Skeletal muscle satellite cell (primary cell): ENCODE results near the gene TMEM260.
"Not testable (repeated sequence)": the region's sequence is repeated elsewhere in the genome, so short reads cannot be mapped to it uniquely, and the experiment has no call there.

ENCODE experiments used
- H3K27me3 ChIP-seq: 2 replicates; pipeline ENCODE4 v1.7.0; 2013; ENCODE audit warnings: low read length; ENCODE audit not compliant: control insufficient read depth, insufficient read depth
- H3K36me3 ChIP-seq: 2 replicates; pipeline ENCODE4 v1.7.0; 2013; ENCODE audit warnings: mild to moderate bottlenecking, control low read depth, low read length; ENCODE audit not compliant: insufficient read depth
- H3K4me1 ChIP-seq: 2 replicates; pipeline ENCODE4 v1.7.0; 2013; ENCODE audit warnings: low read length; ENCODE audit not compliant: control insufficient read depth, insufficient read depth
- H3K4me2 ChIP-seq: 2 replicates; pipeline ENCODE4 v1.7.0; 2013; ENCODE audit warnings: mild to moderate bottlenecking, low read length
- H3K4me3 ChIP-seq: 2 replicates; pipeline ENCODE4 v1.7.0; 2013; ENCODE audit warnings: low read length
- H3K9ac ChIP-seq: 2 replicates; pipeline ENCODE4 v1.7.0; 2013; ENCODE audit warnings: mild to moderate bottlenecking, low read depth, low read length, moderate library complexity
- H3K9me3 ChIP-seq: replicated peaks from 2 replicates; pipeline ENCODE4 v1.7.0; 2013; ENCODE audit warnings: mild to moderate bottlenecking, control low read depth, low read length

TMEM260 gene

DNA sequence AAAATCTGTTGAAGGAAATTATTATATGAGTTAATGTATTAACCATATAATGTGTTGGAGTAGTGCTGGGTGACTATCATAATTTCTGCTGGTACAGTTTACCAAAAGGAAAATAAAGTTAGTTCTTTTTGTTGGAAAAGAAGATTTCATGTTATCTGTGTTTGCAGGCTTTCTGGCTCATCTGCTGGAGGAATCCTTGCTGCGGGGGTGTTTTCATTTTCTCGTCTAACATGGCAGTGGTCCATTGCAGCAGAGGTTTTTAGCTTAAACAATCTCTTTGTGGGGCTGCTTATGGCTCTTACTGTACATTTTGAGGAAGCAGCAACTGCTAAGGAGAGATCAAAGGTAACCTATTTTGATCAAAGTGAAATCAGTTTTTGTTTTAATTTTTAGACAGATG is 24.1 kb downstream of the TMEM260 start:
- Histone ChIP-seq H3K36me3 (peaks cover 7% of the 10 kb centered on the region), H3K4me3 (no peak overlapping the region), H3K4me1 (no peaks in the 10 kb centered on the region), H3K9ac (no peak overlapping the region), H3K9me3 (no peaks in the 10 kb centered on the region), H3K27me3 (no peaks in the 10 kb centered on the region), H3K4me2 (no peak overlapping the region)

- H3K9me3 ChIP-seq, result no peaks in the 10 kb centered on the region
- H3K27me3 ChIP-seq, result no peaks in the 10 kb centered on the region
- no peak overlapping the region for H3K9ac ChIP-seq
- peaks cover 14% of the 10 kb centered on the region for H3K36me3 ChIP-seq
- no peaks in the 10 kb centered on the region for H3K4me1 ChIP-seq
- no peak overlapping the region for H3K4me3 ChIP-seq
- H3K4me2 ChIP-seq, result no peak overlapping the region
These were observed 29.1 kb downstream of the TMEM260 start for GRCh38 chr14:56608689-56609088.

GRCh38 chr14:56611663-56612062 is 32.1 kb downstream of the TMEM260 start:
- not testable (repeated sequence) for H3K4me2 ChIP-seq, H3K4me1 ChIP-seq, H3K4me3 ChIP-seq, H3K9ac ChIP-seq, H3K36me3 ChIP-seq, H3K9me3 ChIP-seq, H3K27me3 ChIP-seq

DNA sequence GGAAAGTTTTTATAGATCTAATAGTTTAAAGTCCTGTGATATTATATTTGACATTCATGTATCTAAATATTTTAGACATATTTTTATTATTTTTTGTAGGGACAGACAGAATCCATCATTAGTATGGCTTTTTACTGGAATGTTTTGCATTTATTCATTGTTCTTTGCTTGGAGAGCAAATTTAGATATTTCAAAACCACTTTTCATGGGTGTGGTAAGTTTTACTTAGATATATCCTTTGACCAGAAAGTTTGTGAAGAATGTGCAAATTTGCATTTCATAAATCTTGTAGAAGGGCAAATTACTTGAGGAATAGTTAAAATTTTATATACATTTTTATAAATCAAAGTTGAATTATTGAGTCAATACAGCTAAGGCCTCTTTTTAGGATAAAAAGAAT is 37.5 kb downstream of the TMEM260 start:
- Histone ChIP-seq H3K9ac (no peak overlapping the region), H3K4me1 (no peaks in the 10 kb centered on the region), H3K9me3 (no peaks in the 10 kb centered on the region), H3K4me3 (no peak overlapping the region), H3K36me3 (peaks cover 33% of the 10 kb centered on the region), H3K4me2 (no peak overlapping the region), H3K27me3 (no peaks in the 10 kb centered on the region)

DNA sequence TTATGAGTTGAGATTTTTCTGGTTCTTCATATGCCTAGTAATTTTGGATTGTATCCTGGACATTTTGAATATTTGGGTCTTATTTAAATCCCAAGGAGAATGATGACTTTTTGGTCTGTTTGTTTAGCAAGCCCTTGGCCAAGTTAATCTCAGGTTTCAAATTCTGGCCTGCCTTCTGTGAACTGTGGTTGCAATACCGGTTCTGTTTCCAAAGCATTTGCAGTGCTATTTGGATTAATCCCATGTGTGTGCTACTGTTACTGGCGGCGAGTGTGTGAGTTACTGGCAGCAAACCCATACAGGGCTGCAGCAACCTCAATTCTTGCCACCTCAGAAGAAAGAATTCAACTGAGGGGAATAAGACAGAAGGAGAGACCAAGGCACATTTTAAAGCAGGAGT is 51.1 kb downstream of the TMEM260 start:
- H3K4me3 ChIP-seq, result no peak overlapping the region
- H3K36me3 ChIP-seq, result peaks cover 10% of the 10 kb centered on the region
- no peaks in the 10 kb centered on the region for H3K4me1 ChIP-seq
- no peaks in the 10 kb centered on the region for H3K9me3 ChIP-seq
- H3K27me3 ChIP-seq, result no peaks in the 10 kb centered on the region
- no peak overlapping the region for H3K9ac ChIP-seq
- no peak overlapping the region for H3K4me2 ChIP-seq

DNA sequence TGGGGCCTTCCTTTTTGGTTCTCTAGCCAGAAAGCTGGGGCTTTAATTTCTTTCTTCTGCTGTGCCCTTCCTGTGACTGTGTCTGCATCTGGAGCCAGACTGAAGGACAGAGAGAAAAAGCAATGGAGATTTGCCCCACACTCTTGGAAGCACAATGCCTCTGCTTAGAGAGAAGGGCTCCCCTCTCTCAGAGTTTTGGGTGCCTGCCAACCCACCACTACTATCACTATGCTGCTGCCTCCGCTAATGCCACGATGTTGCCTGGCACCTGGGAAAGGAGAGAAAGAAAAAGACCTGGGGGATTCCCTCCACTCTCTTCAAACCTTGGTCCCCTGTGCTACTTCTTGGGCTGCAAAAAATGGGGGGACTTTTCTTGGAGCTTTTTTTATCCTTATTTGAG is 52.6 kb downstream of the TMEM260 start:
- H3K27me3 ChIP-seq, result no peaks in the 10 kb centered on the region
- no peak overlapping the region for H3K9ac ChIP-seq
- H3K4me2 ChIP-seq, result no peak overlapping the region
- no peak overlapping the region for H3K4me3 ChIP-seq
- H3K4me1 ChIP-seq, result no peaks in the 10 kb centered on the region
- peaks cover 24% of the 10 kb centered on the region for H3K36me3 ChIP-seq
- no peaks in the 10 kb centered on the region for H3K9me3 ChIP-seq

DNA sequence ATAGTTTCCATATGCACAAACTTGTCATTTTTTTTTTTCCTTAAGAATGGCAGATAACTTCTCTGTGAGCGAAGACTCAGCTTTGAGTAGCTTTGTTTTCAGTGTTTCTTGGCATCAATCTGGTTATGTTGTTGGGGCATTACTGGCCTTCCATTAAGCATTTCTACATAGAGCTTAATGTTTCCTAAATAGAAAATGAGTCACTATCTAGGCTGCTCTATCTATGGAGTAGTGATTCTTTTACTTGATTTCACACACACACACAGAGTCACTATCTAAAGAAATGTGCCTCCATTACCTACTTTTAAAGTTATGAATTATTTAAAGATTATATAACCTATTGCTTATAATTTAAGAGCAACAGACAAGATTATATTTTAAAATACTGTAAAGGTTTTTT is 53.9 kb downstream of the TMEM260 start:
- H3K9ac ChIP-seq, result no peak overlapping the region
- H3K27me3 ChIP-seq, result no peaks in the 10 kb centered on the region
- no peaks in the 10 kb centered on the region for H3K9me3 ChIP-seq
- peaks cover 36% of the 10 kb centered on the region for H3K36me3 ChIP-seq
- no peak overlapping the region for H3K4me2 ChIP-seq
- no peaks in the 10 kb centered on the region for H3K4me1 ChIP-seq
- no peak overlapping the region for H3K4me3 ChIP-seq

- Histone ChIP-seq H3K4me1 (no peaks in the 10 kb centered on the region), H3K27me3 (no peaks in the 10 kb centered on the region), H3K4me2 (no peak overlapping the region), H3K36me3 (peaks cover 44% of the 10 kb centered on the region), H3K4me3 (no peak overlapping the region), H3K9me3 (no peaks in the 10 kb centered on the region), H3K9ac (no peak overlapping the region)
These were observed 55.4 kb downstream of the TMEM260 start for GRCh38 chr14:56635041-56635440.

DNA sequence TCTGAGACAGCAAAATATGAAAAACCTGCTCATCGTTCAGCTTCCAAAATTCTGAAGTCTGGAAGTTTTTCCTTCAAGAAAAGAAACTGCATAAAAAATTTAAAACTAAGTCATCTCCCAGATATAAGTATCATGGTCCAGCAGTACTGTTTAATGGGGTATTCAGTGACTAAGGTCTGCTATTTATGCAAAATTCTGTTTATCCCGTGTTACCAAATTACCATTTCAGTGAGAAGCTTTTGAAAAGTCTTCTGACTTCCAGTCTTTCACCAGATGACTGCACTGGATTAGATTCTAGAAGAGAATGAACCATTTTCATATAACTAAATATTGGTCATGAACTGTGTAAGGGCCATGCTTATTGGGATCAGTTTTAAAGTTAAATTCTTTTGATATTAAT is 67.9 kb downstream of the TMEM260 start:
- H3K9ac ChIP-seq, result no peak overlapping the region
- H3K4me3 ChIP-seq, result no peak overlapping the region
- H3K27me3 ChIP-seq, result no peaks in the 10 kb centered on the region
- H3K4me2 ChIP-seq, result no peak overlapping the region
- H3K36me3 ChIP-seq, result no peaks in the 10 kb centered on the region
- no peaks in the 10 kb centered on the region for H3K9me3 ChIP-seq
- no peaks in the 10 kb centered on the region for H3K4me1 ChIP-seq

DNA sequence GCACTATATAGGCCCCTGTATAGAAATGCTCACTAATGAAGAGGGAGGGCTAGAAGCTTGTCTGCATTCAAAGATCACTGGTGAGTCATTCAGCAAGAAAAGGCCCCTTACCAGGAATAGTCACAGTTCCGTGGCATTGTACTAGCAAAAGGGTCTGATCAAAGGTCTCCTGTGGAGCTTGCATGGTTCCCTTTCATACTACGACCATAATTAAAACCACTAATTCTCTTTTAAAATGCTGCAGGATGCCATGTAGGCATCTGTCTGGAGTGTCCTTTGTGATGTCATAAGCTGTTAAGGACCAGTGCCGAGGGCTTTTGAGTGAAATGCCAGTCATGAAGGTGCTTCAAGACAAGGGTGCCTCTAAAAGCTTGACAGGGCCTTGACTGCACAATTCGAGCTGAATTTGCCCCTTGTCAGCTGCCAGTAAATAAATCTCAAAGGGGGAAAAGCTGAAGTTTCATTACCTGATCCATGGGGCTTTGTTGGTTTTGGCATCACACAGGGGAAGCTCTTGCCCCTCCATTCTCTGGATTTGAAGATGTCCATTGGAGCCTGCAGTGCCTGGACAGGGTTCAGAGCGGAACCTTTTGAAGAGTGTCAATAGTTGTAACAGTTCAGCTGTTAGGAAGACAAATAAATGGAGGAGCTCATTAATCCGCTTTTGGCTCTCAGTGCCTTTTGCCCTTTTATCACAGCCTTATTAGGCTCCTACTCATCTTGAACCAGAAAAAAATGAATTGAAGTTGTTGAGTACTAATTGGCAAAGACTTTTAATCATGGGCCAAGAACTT is 69.1 kb downstream of the TMEM260 start:
- Histone ChIP-seq H3K4me2 (no peak overlapping the region), H3K4me3 (no peak overlapping the region), H3K9me3 (no peaks in the 10 kb centered on the region), H3K9ac (no peak overlapping the region), H3K27me3 (no peaks in the 10 kb centered on the region), H3K4me1 (no peaks in the 10 kb centered on the region), H3K36me3 (no peaks in the 10 kb centered on the region)

- Histone ChIP-seq H3K4me3 (no peak overlapping the region), H3K27me3 (no peaks in the 10 kb centered on the region), H3K4me1 (no peaks in the 10 kb centered on the region), H3K36me3 (no peaks in the 10 kb centered on the region), H3K4me2 (no peak overlapping the region), H3K9ac (no peak overlapping the region), H3K9me3 (no peaks in the 10 kb centered on the region)
These were observed 69.8 kb downstream of the TMEM260 start for GRCh38 chr14:56649382-56649781.

- Histone ChIP-seq H3K9me3 (no peaks in the 10 kb centered on the region), H3K36me3 (no peaks in the 10 kb centered on the region), H3K9ac (no peak overlapping the region), H3K27me3 (no peaks in the 10 kb centered on the region), H3K4me3 (no peak overlapping the region), H3K4me1 (no peaks in the 10 kb centered on the region), H3K4me2 (no peak overlapping the region)
These were observed 70.5 kb downstream of the TMEM260 start for GRCh38 chr14:56650048-56650447.
